Measurements from ENCODE around the gene HOXA9.

DNA sequence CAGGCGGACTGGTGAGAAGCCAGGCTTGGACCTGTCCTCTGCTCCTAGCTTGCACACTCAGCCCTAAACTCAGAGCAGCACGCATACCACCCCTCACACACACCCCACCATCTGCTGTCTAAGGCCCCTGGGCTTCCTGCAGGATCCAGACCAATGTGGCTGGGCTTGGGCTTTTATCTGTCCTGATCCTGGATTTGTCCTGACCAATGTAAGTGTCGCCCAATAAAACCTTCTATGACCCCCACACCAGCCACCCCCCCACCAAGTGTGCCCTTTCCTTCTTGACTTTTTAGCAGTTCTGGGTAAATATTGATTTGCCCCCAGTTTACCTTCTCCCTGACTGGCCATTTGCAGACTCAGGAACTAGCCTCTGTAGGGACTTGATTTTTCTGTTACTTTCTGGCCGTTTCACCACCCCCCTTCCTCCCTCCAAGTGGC, 36.3 kb upstream of the HOXA9 start:
- no peak for TF ChIP-seq POLR2A (IDR thresholded peaks at IDR 0.05)
- TF ChIP-seq, protein P1, sequence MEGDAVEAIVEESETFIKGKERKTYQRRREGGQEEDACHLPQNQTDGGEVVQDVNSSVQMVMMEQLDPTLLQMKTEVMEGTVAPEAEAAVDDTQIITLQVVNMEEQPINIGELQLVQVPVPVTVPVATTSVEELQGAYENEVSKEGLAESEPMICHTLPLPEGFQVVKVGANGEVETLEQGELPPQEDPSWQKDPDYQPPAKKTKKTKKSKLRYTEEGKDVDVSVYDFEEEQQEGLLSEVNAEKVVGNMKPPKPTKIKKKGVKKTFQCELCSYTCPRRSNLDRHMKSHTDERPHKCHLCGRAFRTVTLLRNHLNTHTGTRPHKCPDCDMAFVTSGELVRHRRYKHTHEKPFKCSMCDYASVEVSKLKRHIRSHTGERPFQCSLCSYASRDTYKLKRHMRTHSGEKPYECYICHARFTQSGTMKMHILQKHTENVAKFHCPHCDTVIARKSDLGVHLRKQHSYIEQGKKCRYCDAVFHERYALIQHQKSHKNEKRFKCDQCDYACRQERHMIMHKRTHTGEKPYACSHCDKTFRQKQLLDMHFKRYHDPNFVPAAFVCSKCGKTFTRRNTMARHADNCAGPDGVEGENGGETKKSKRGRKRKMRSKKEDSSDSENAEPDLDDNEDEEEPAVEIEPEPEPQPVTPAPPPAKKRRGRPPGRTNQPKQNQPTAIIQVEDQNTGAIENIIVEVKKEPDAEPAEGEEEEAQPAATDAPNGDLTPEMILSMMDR (IDR thresholded peaks at IDR 0.05): no peak
- TF ChIP-seq EP300 (IDR thresholded peaks at IDR 0.05): no peak
- TF ChIP-seq POLR2AphosphoS5 (IDR thresholded peaks at IDR 0.05): no peak
